ENCODE measurements around the gene MIGA1. TPM values are rescaled to one million over a fixed set of nuclear protein-coding genes. Genes with fewer than 3 reads are reported as not detected.

The MIGA1 gene
- total and polyA plus RNA-seq, 2 of the 13 experiments (the other 11 are each of a cell fraction or from before 2014, with no cell fraction given), result 3.8 to 6.6 TPM

DNA sequence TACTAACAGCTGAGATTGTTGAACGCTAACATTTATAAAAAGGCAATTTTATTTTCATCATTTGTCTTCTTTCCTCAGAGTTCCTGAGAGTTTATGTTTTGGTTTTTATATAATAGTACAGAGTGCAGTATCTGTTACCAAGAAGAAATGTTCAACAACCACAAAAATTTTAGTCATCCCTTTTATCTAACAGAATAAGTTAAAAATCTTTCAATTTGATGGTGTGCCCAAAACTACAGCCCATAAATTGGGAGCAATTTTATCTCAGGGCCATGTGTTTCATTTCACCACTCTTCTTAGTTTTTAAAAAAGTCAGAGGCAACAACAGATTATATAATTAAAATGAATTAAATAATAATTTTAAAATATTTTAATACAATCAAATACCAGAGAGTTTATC, 146.1 kb downstream of the MIGA1 start (continued):
- TF ChIP-seq, protein P1, sequence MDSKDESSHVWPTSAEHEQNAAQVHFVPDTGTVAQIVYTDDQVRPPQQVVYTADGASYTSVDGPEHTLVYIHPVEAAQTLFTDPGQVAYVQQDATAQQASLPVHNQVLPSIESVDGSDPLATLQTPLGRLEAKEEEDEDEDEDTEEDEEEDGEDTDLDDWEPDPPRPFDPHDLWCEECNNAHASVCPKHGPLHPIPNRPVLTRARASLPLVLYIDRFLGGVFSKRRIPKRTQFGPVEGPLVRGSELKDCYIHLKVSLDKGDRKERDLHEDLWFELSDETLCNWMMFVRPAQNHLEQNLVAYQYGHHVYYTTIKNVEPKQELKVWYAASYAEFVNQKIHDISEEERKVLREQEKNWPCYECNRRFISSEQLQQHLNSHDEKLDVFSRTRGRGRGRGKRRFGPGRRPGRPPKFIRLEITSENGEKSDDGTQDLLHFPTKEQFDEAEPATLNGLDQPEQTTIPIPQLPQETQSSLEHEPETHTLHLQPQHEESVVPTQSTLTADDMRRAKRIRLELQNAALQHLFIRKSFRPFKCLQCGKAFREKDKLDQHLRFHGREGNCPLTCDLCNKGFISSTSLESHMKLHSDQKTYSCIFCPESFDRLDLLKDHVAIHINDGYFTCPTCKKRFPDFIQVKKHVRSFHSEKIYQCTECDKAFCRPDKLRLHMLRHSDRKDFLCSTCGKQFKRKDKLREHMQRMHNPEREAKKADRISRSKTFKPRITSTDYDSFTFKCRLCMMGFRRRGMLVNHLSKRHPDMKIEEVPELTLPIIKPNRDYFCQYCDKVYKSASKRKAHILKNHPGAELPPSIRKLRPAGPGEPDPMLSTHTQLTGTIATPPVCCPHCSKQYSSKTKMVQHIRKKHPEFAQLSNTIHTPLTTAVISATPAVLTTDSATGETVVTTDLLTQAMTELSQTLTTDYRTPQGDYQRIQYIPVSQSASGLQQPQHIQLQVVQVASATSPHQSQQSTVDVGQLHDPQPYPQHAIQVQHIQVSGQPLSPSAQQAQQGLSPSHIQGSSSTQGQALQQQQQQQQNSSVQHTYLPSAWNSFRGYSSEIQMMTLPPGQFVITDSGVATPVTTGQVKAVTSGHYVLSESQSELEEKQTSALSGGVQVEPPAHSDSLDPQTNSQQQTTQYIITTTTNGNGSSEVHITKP (CRISPR knock-in tag; IDR thresholded peaks at IDR 0.05; ENCODE audit: low read depth), result no peak
- TF ChIP-seq RFX1 (IDR thresholded peaks at IDR 0.05), result no peak
- TF ChIP-seq, protein P2, sequence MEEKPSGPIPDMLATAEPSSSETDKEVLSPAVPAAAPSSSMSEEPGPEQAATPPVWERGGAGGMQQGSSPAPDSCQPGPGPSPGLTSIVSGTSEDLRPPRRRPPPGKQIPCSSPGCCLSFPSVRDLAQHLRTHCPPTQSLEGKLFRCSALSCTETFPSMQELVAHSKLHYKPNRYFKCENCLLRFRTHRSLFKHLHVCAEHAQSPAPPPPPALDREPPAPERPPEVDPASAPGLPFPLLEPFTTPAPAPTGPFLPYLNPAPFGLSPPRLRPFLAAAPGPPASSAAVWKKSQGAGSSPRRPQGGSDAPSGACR (CRISPR knock-in tag; IDR thresholded peaks at IDR 0.05), result no peak
- TF ChIP-seq ZNF773 (CRISPR knock-in tag; IDR thresholded peaks at IDR 0.05; ENCODE audit: borderline replicate concordance), result no peak
- no peak for TF ChIP-seq ZNF777 (CRISPR knock-in tag; IDR thresholded peaks at IDR 0.05)
- no peak for TF ChIP-seq ZNF431 (CRISPR knock-in tag; IDR thresholded peaks at IDR 0.05; ENCODE audit: borderline replicate concordance, low read depth)

DNA sequence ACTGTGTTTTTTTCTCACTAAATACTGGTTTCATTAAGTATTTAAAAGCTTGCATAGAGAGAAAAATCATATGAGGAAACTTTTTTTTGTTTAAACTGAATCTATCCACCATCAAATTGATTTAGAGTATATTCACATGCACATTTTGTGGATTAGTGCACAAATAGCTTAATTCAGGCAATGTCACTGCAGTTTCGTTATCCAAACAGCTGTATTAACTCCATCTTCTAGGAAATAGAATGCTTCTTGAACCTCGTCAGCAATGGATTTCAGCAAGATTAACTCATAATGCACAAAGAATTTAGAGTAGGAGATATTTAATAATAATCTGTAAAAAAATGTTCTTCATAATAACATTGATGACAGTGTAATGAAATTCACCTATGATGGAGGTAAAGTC, 146.5 kb downstream of the MIGA1 start:
- Histone ChIP-seq H3K4me2 (ENCODE audit: low read depth, low read length) (no peak overlapping the region), H3K9me3 (ENCODE audit: low read length) (no peaks in the 10 kb centered on the region), H2AFZ (ENCODE audit: low read length) (no peak overlapping the region), H3K4me1 (ENCODE audit: insufficient read depth, low read length) (no peaks in the 10 kb centered on the region), H3K79me2 (ENCODE audit: insufficient read depth, low read length) (no peaks in the 10 kb centered on the region), H3K27ac (ENCODE audit: extremely low read length, insufficient read depth, low read length) (no peak overlapping the region), H3K36me3 (replicated peaks in 1 of 2; ENCODE audit: control insufficient read depth in 1 of 2, insufficient read depth in 2 of 2, low read length in 2 of 2) (no peaks in the 10 kb centered on the region), H3K9ac (ENCODE audit: insufficient read depth, low read depth, low read length) (no peak overlapping the region), H3K27me3 (ENCODE audit: control insufficient read depth in 1 of 2, insufficient read depth in 2 of 2, low read length in 2 of 2) (no peaks in the 10 kb centered on the region), H3K4me3 (replicated peaks in 1 of 3; ENCODE audit: insufficient read depth in 1 of 3, low read depth in 2 of 3, low read length in 3 of 3) (no peak overlapping the region), H4K20me1 (ENCODE audit: insufficient read depth, low read length) (no peaks in the 10 kb centered on the region)
- CTCF ChIA-PET (ENCODE audit: low intra/inter-chr PET ratio, low total read pairs), result no interaction called here
- intact Hi-C loops (cut with micrococcal nuclease; ENCODE audit: unreplicated experiment) (no loop called here), in situ Hi-C loops (cut with HindIII; ENCODE audit: extremely low pct_ligation_motif_present, low pct_unique_long_range_greater_than_20kb) (no loop called here)
- DNase-seq (ENCODE audit: low spot score) (no peak), FAIRE-seq (no peak), ATAC-seq (no peak)
- no TSS peak for BruUV-seq (replicated peaks)
- WGBS (ENCODE audit: low lambda C conversion rate), result 96% methylated on average over 2 of the region's 2 CpGs
- POLR2A ChIA-PET, result no interaction called here
- TF ChIP-seq CC2D1A (CRISPR knock-in tag; IDR thresholded peaks at IDR 0.05) (no peak), POLR2A (IDR thresholded peaks at IDR 0.05; ENCODE audit: insufficient read depth in 1 of 2, low read depth in 2 of 2, low read length in 2 of 2) (no peak), ZNF761 (CRISPR knock-in tag; conservative IDR thresholded peaks at IDR 0.05) (no peak), FOXK1 (CRISPR knock-in tag; IDR thresholded peaks at IDR 0.05; ENCODE audit: borderline replicate concordance, low read depth) (no peak)
- TF ChIP-seq, protein P3, sequence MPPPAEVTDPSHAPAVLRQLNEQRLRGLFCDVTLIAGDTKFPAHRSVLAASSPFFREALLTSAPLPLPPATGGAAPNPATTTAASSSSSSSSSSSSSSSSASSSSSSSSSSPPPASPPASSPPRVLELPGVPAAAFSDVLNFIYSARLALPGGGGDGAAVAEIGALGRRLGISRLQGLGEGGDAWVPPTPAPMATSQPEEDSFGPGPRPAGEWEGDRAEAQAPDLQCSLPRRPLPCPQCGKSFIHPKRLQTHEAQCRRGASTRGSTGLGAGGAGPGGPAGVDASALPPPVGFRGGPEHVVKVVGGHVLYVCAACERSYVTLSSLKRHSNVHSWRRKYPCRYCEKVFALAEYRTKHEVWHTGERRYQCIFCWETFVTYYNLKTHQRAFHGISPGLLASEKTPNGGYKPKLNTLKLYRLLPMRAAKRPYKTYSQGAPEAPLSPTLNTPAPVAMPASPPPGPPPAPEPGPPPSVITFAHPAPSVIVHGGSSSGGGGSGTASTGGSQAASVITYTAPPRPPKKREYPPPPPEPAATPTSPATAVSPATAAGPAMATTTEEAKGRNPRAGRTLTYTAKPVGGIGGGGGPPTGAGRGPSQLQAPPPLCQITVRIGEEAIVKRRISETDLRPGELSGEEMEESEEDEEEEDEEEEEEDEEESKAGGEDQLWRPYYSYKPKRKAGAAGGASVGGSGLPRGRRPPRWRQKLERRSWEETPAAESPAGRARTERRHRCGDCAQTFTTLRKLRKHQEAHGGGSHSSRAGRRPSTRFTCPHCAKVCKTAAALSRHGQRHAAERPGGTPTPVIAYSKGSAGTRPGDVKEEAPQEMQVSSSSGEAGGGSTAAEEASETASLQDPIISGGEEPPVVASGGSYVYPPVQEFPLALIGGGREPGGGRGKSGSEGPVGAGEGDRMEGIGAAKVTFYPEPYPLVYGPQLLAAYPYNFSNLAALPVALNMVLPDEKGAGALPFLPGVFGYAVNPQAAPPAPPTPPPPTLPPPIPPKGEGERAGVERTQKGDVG (CRISPR knock-in tag; IDR thresholded peaks at IDR 0.05; ENCODE audit: borderline replicate concordance), result no peak
- TF ChIP-seq, protein P4, sequence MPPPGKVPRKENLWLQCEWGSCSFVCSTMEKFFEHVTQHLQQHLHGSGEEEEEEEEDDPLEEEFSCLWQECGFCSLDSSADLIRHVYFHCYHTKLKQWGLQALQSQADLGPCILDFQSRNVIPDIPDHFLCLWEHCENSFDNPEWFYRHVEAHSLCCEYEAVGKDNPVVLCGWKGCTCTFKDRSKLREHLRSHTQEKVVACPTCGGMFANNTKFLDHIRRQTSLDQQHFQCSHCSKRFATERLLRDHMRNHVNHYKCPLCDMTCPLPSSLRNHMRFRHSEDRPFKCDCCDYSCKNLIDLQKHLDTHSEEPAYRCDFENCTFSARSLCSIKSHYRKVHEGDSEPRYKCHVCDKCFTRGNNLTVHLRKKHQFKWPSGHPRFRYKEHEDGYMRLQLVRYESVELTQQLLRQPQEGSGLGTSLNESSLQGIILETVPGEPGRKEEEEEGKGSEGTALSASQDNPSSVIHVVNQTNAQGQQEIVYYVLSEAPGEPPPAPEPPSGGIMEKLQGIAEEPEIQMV (CRISPR knock-in tag; IDR thresholded peaks at IDR 0.05; ENCODE audit: low read depth), result no peak
- TF ChIP-seq, protein P5, sequence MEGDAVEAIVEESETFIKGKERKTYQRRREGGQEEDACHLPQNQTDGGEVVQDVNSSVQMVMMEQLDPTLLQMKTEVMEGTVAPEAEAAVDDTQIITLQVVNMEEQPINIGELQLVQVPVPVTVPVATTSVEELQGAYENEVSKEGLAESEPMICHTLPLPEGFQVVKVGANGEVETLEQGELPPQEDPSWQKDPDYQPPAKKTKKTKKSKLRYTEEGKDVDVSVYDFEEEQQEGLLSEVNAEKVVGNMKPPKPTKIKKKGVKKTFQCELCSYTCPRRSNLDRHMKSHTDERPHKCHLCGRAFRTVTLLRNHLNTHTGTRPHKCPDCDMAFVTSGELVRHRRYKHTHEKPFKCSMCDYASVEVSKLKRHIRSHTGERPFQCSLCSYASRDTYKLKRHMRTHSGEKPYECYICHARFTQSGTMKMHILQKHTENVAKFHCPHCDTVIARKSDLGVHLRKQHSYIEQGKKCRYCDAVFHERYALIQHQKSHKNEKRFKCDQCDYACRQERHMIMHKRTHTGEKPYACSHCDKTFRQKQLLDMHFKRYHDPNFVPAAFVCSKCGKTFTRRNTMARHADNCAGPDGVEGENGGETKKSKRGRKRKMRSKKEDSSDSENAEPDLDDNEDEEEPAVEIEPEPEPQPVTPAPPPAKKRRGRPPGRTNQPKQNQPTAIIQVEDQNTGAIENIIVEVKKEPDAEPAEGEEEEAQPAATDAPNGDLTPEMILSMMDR (CRISPR knock-in tag; IDR thresholded peaks at IDR 0.05), result no peak

Measured in HepG2 (cell line).